Measurements from ENCODE around the gene NBEA. TPM values are rescaled to one million over a fixed set of nuclear protein-coding genes. Genes with fewer than 3 reads are reported as not detected.

NBEA gene
- total RNA-seq, 2 donors from 2014 or later, result 7.7 to 10.2 TPM

- Histone ChIP-seq H3K4me3 (peak overlapping the region; percentile 66), H3K4me1 (ENCODE audit: control insufficient read depth in 1 of 2, low read depth in 2 of 2) (no peaks in the 10 kb centered on the region), H3K36me3 (no peaks in the 10 kb centered on the region), H3K9me3 (no peaks in the 10 kb centered on the region), H3K27ac (no peak overlapping the region), H3K27me3 (replicated peaks; ENCODE audit: insufficient read depth) (peaks cover 3% of the 10 kb centered on the region)
- DNase-seq (ENCODE audit: low spot score) (no peak), ATAC-seq (ENCODE audit: insufficient number of reproducible peaks, low FRiP score, low read depth) (no peak)
- TF ChIP-seq CTCF (IDR thresholded peaks at IDR 0.05), result no peak
Measured at GRCh38 chr13:35474496-35475211, 532.6 kb downstream of the NBEA start.

- H3K27me3 ChIP-seq (replicated peaks; ENCODE audit: insufficient read depth), result peaks cover 3% of the 10 kb centered on the region
- ATAC-seq (ENCODE audit: insufficient number of reproducible peaks, low FRiP score, low read depth) (no peak), DNase-seq (ENCODE audit: low spot score) (no peak)
- H3K4me3 ChIP-seq, result peak overlapping the region; percentile 66
- H3K27ac ChIP-seq, result no peak overlapping the region
- H3K9me3 ChIP-seq, result no peaks in the 10 kb centered on the region
- no peaks in the 10 kb centered on the region for H3K36me3 ChIP-seq
- H3K4me1 ChIP-seq (ENCODE audit: control insufficient read depth in 1 of 2, low read depth in 2 of 2), result no peaks in the 10 kb centered on the region
- no peak for TF ChIP-seq CTCF (IDR thresholded peaks at IDR 0.05)
Measured at GRCh38 chr13:35475212-35475959, 533.3 kb downstream of the NBEA start.

GRCh38 chr13:35475960-35476943, 534.2 kb downstream of the NBEA start, which contains the start of gene MAB21L1:
Gene MAB21L1 (minus strand): TSS chr13:35476689. CDS start chr13:35476138, 551 bp downstream.
- no peak within 1 kb of the TSS for H3K27ac ChIP-seq
- no peak for TF ChIP-seq CTCF (IDR thresholded peaks at IDR 0.05)

GRCh38 chr13:35477386-35477946, 535.4 kb downstream of the NBEA start:
- DNase-seq (ENCODE audit: low spot score) (no peak), ATAC-seq (ENCODE audit: insufficient number of reproducible peaks, low FRiP score, low read depth) (no peak)
- Histone ChIP-seq H3K9me3 (no peaks in the 10 kb centered on the region), H3K36me3 (no peaks in the 10 kb centered on the region), H3K4me1 (ENCODE audit: control insufficient read depth in 1 of 2, low read depth in 2 of 2) (no peaks in the 10 kb centered on the region), H3K27me3 (replicated peaks; ENCODE audit: insufficient read depth) (peaks cover 3% of the 10 kb centered on the region), H3K27ac (no peak overlapping the region), H3K4me3 (no peak overlapping the region)
- no peak for TF ChIP-seq CTCF (IDR thresholded peaks at IDR 0.05)

More at GRCh38 chr13:35475960-35476943, 534.2 kb downstream of the NBEA start, which contains the start of gene MAB21L1:
- DNase-seq (ENCODE audit: low spot score) (no peak), ATAC-seq (ENCODE audit: insufficient number of reproducible peaks, low FRiP score, low read depth) (no peak)
- Histone ChIP-seq H3K9me3 (no peaks in the 10 kb centered on the region), H3K4me1 (ENCODE audit: control insufficient read depth in 1 of 2, low read depth in 2 of 2) (no peaks in the 10 kb centered on the region), H3K36me3 (no peaks in the 10 kb centered on the region), H3K4me3 (peak within 1 kb of the TSS; percentile 66), H3K27me3 (replicated peaks; ENCODE audit: insufficient read depth) (peaks cover 3% of the 10 kb centered on the region)

Data from thoracic aorta (tissue), 2 donors.